Activated CD8-positive, alpha-beta memory T cell treated with anti-CD3 and anti-CD28 coated beads, Interleukin-2, amount 50 U/mL, for 4 hours (primary cell): ENCODE measurements around the gene ESPN.

Experiments
- DNase-seq: peaks from one replicate; pipeline ENCODE4 v3.0.0-alpha.2; 2020

The ESPN gene

GRCh38 chr1:6501279-6501813 is 76.8 kb downstream of the ESPN start:
- no peak for DNase-seq

GRCh38 chr1:6502000-6502891 is 77.7 kb downstream of the ESPN start:
- no peak for DNase-seq

GRCh38 chr1:6503884-6504602 is 79.5 kb downstream of the ESPN start:
- DNase-seq = no peak

- DNase-seq = no peak
These were observed 80.3 kb downstream of the ESPN start for GRCh38 chr1:6504887-6505286.

- no peak for DNase-seq
These were observed 81.0 kb downstream of the ESPN start for GRCh38 chr1:6505367-6506209.

GRCh38 chr1:6506210-6507036 is 81.8 kb downstream of the ESPN start:
- DNase-seq = no peak

- no peak for DNase-seq
These were observed 82.5 kb downstream of the ESPN start for GRCh38 chr1:6507037-6507428.

- no peak for DNase-seq
These were observed 82.9 kb downstream of the ESPN start for GRCh38 chr1:6507461-6507911.

GRCh38 chr1:6508154-6508815 is 83.7 kb downstream of the ESPN start:
- DNase-seq = no peak

- DNase-seq = no peak
These were observed 84.2 kb downstream of the ESPN start for GRCh38 chr1:6508816-6509189.

GRCh38 chr1:6509220-6509918 is 84.8 kb downstream of the ESPN start:
- no peak for DNase-seq

GRCh38 chr1:6509919-6510291 is 85.3 kb downstream of the ESPN start:
- DNase-seq = no peak

GRCh38 chr1:6510493-6510892 is 85.9 kb downstream of the ESPN start:
- no peak for DNase-seq
